HG02852 (cell line): ENCODE data around the gene ATAD5.

ENCODE experiments used
- ATAC-seq: cut with Tn5 transposase; IDR thresholded peaks from one replicate; pipeline ENCODE4 v1.9.1; 2021; ENCODE audit warnings: mild to moderate bottlenecking, moderate library complexity; ENCODE audit not compliant: unreplicated experiment

ATAD5 gene

GRCh38 chr17:30939051-30939689 is 107.4 kb downstream of the ATAD5 start:
- ATAC-seq = no peak

GRCh38 chr17:30942308-30943079 is 110.7 kb downstream of the ATAD5 start:
- ATAC-seq = no peak
